Colonic mucosa (tissue), 4 donors: Measurements from ENCODE around the gene SLC27A4. TPM values are rescaled to one million over a fixed set of nuclear protein-coding genes. Genes with fewer than 3 reads are reported as not detected.

ENCODE experiments used
- DNase-seq: peaks from one replicate; pipeline ENCODE4 v3.0.0-alpha.2; 2020
- H3K27ac ChIP-seq: fragments of 200-600 bp; one replicate; pipeline ENCODE4 v1.8.0; 2021
- H3K27me3 ChIP-seq: fragments of 200-600 bp; one replicate; pipeline ENCODE4 v1.8.0; 2021
- H3K36me3 ChIP-seq: fragments of 200-600 bp; one replicate; pipeline ENCODE4 v1.8.0; 2021
- H3K4me1 ChIP-seq: fragments of 200-600 bp; one replicate; pipeline ENCODE4 v1.8.0; 2021; ENCODE audit warnings: mild to moderate bottlenecking
- H3K4me3 ChIP-seq: fragments of 200-600 bp; one replicate; pipeline ENCODE4 v1.8.0; 2021
- H3K9ac ChIP-seq, 2 donors: one replicate each; pipeline ENCODE4 v1.7.0; 2013; ENCODE audit warnings: control low read depth in 2 of 2, low read depth in 2 of 2, low read length in 2 of 2
- H3K9me3 ChIP-seq: fragments of 200-600 bp; one replicate; pipeline ENCODE4 v1.8.0; 2021
- CTCF ChIP-seq: fragments of 200-600 bp; IDR thresholded peaks from one replicate; pipeline ENCODE4 v1.8.0; 2022; ENCODE audit warnings: antibody characterized with exemption, mild to moderate bottlenecking
- intact Hi-C: fragments of 100-400 bp; cut with DNase I; formaldehyde crosslinking; loops from one replicate; pipeline ENCODE4 v1.14.1; 2022
- total RNA-seq, 2 donors: library from RNA; stranded (reverse); fragmentation: NEBNext Ultra II Directional in 1 of 2; extraction: Animal tissue kit (Norgen Biotek cat#: 25700) in 1 of 2; gene quantifications; one replicate each; pipeline ENCODE4 v1.2.1, GENCODE V29; 2021
- donor health status: healthy.
- donor health status: DM: no; HTN: no; CAD: no.
- donor health status: DM: no; HTN: no; CAD: no.

SLC27A4 gene
- total RNA-seq, 2 donors from 2014 or later, result 26.8 to 68.3 TPM

- H3K9ac ChIP-seq, result peak overlapping the region; percentile 76 to 95
- no peaks in the 10 kb centered on the region for H3K27me3 ChIP-seq
- H3K27ac ChIP-seq, result peak overlapping the region; percentile 87
- H3K9me3 ChIP-seq, result no peaks in the 10 kb centered on the region
- peak overlapping the region; percentile 98 for H3K4me3 ChIP-seq
- no peaks in the 10 kb centered on the region for H3K4me1 ChIP-seq
- intact Hi-C loops, result loop anchor here (5.0 to 10.0 kb wide), 2 partner anchors 44 to 156 kb away; no protein-coding TSS in a partner anchor
- H3K36me3 ChIP-seq, result peaks cover 11% of the 10 kb centered on the region
- DNase-seq, result peak; percentile 40
- no peak for TF ChIP-seq CTCF
Measured at GRCh38 chr9:128340691-128341434, 536 bp downstream of the SLC27A4 start.

DNA sequence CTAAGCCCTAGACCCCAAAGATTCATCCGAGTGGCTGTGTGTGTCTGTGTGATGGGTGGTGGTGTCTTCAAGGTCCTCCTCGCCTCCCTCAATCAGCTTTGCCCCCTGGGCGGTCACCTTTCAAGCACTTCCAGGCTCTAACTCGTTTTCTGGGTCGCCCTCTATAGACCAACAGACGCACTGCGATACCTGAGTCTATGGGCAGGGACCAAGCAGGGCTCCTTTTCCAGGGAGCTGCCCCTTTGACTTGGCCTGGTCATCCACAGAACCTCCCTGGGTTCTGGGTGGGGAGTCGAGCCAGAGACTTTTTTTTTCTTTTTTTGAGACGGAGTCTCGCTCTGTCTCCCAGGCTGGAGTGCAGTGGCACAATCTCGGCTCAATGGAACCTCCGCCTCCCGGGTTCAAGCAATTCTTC is 1.1 kb downstream of the SLC27A4 start:
- peak; percentile 66 for TF ChIP-seq CTCF
- intact Hi-C loops, result loop anchor here (5.0 to 10.0 kb wide), 2 partner anchors 44 to 157 kb away; no protein-coding TSS in a partner anchor
- peak overlapping the region; percentile 98 for H3K4me3 ChIP-seq
- H3K36me3 ChIP-seq, result peaks cover 13% of the 10 kb centered on the region
- H3K4me1 ChIP-seq, result no peaks in the 10 kb centered on the region
- H3K9ac ChIP-seq, result peak overlapping the region; percentile 76 to 95
- H3K27me3 ChIP-seq, result no peaks in the 10 kb centered on the region
- H3K27ac ChIP-seq, result peak overlapping the region; percentile 87
- peak; percentile 85 for DNase-seq
- H3K9me3 ChIP-seq, result no peaks in the 10 kb centered on the region

DNA sequence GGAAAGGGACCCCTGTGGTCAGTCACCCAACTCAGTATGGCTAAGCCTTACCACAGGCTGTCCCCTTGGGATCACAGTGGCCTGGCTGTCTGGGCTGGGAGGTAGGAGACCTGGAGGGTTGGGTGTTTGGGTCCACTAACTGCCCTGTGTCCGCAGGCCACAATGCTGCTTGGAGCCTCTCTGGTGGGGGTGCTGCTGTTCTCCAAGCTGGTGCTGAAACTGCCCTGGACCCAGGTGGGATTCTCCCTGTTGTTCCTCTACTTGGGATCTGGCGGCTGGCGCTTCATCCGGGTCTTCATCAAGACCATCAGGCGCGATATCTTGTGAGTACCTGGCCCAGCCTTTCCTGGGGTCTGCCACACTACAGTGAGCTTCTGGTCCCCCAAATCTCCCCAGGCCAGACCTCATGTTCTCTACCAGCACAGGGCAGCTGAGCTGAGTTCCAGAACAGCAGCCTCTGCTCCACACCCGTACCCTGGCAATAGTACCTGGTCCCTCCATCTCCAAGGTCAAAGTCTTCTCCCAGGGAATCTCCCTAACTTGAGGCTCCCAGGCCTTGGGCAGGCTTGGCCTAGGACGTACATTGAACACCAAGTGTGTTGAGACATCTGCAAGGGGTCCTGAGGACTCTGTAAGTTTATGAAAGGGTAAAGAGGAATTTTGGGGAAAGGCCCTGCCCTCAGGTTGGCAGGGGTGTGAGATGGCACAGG is 2.8 kb downstream of the SLC27A4 start:
- intact Hi-C loops, result loop anchor here (5.0 to 10.0 kb wide), 2 partner anchors 46 to 158 kb away; no protein-coding TSS in a partner anchor
- Histone ChIP-seq H3K36me3 (peaks cover 13% of the 10 kb centered on the region), H3K9me3 (no peaks in the 10 kb centered on the region), H3K9ac (no peak overlapping the region), H3K27ac (no peak overlapping the region), H3K4me3 (no peak overlapping the region), H3K4me1 (no peaks in the 10 kb centered on the region), H3K27me3 (no peaks in the 10 kb centered on the region)
- DNase-seq, result no peak
- TF ChIP-seq CTCF, result no peak

- Histone ChIP-seq H3K9ac (no peak overlapping the region), H3K27ac (no peak overlapping the region), H3K9me3 (no peaks in the 10 kb centered on the region), H3K27me3 (no peaks in the 10 kb centered on the region), H3K4me3 (no peak overlapping the region), H3K36me3 (peaks cover 13% of the 10 kb centered on the region), H3K4me1 (no peaks in the 10 kb centered on the region)
- TF ChIP-seq CTCF, result no peak
- intact Hi-C loops, result loop anchor here (5.0 to 10.0 kb wide), 2 partner anchors 47 to 159 kb away; no protein-coding TSS in a partner anchor
- no peak for DNase-seq
Measured at GRCh38 chr9:128343855-128344254, 3.5 kb downstream of the SLC27A4 start.

- TF ChIP-seq CTCF, result no peak
- Histone ChIP-seq H3K9ac (no peak overlapping the region), H3K27me3 (no peaks in the 10 kb centered on the region), H3K4me1 (no peaks in the 10 kb centered on the region), H3K27ac (no peak overlapping the region), H3K9me3 (no peaks in the 10 kb centered on the region), H3K36me3 (peaks cover 13% of the 10 kb centered on the region), H3K4me3 (no peak overlapping the region)
- intact Hi-C loops, result loop anchor here (5.0 to 10.0 kb wide), 2 partner anchors 48 to 160 kb away; no protein-coding TSS in a partner anchor
- no peak for DNase-seq
Measured at GRCh38 chr9:128344931-128345605, 4.7 kb downstream of the SLC27A4 start.
